Brain microvascular endothelial cell (primary cell): ENCODE results near the gene MT1B.

Experiments used
- DNase-seq: peaks from one replicate; pipeline ENCODE4 v3.0.0-alpha.2; 2020
- H3K27ac ChIP-seq: fragments of 250-450 bp; sonication (Bioruptor Pico); 2 replicates; pipeline ENCODE4 v1.5.1; 2020; ENCODE audit warnings: mild to moderate bottlenecking, moderate library complexity
- H3K27me3 ChIP-seq: fragments of 250-450 bp; sonication (Bioruptor Pico); replicated peaks from 2 replicates; pipeline ENCODE4 v1.5.1; 2020; ENCODE audit warnings: mild to moderate bottlenecking
- H3K36me3 ChIP-seq: fragments of 250-450 bp; sonication (Bioruptor Pico); replicated peaks from 2 replicates; pipeline ENCODE4 v1.5.1; 2020; ENCODE audit warnings: mild to moderate bottlenecking
- H3K4me3 ChIP-seq: 2 replicates; pipeline ENCODE4 v1.5.1; 2011; ENCODE audit warnings: low read depth, mild to moderate bottlenecking, control low read depth, low read length, moderate library complexity
- CTCF ChIP-seq: IDR thresholded peaks from 2 replicates; pipeline ENCODE4 v1.5.1; 2011; ENCODE audit warnings: low read depth, mild to moderate bottlenecking, moderate library complexity, low read length, control low read depth, inconsistent platforms; ENCODE audit errors: missing control alignments
- in situ Hi-C: cut with HindIII; loops from 2 replicates; pipeline ENCODE4 v1.10.0; 2017; ENCODE audit warnings: low sequenced_read_pairs, low pct_ligation_motif_present

Gene MT1B

DNA sequence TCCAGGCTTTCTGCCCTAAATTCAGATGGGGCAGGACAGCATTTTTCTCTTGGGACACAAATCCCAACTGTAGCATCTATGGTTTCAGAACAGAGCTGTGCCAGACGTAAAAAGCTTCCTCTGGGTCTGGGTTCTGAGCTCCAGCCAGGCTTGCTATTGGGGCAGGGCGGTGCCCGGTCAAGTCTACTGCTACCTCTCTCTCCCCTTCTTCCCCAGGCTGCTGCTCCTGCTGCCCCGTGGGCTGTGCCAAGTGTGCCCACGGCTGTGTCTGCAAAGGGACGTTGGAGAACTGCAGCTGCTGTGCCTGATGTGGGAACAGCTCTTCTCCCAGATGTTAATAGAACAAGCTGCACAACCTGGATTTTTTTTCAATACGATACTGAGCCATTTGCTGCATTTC lies 18.2 kb upstream of the MT1B start:
- in situ Hi-C loops, result no loop called here
- H3K27me3 ChIP-seq, result peaks cover 32% of the 10 kb centered on the region
- H3K36me3 ChIP-seq, result no peaks in the 10 kb centered on the region
- no peak overlapping the region for H3K27ac ChIP-seq
- TF ChIP-seq CTCF, result no peak
- no peak for DNase-seq
- H3K4me3 ChIP-seq, result no peak overlapping the region

- Histone ChIP-seq H3K4me3 (peak overlapping the region; percentile 37), H3K27ac (no peak overlapping the region), H3K27me3 (peaks cover 32% of the 10 kb centered on the region), H3K36me3 (no peaks in the 10 kb centered on the region)
- in situ Hi-C loops, result no loop called here
- no peak for DNase-seq
- no peak for TF ChIP-seq CTCF
Measured at GRCh38 chr16:56634715-56635440, 16.8 kb upstream of the MT1B start.

DNA sequence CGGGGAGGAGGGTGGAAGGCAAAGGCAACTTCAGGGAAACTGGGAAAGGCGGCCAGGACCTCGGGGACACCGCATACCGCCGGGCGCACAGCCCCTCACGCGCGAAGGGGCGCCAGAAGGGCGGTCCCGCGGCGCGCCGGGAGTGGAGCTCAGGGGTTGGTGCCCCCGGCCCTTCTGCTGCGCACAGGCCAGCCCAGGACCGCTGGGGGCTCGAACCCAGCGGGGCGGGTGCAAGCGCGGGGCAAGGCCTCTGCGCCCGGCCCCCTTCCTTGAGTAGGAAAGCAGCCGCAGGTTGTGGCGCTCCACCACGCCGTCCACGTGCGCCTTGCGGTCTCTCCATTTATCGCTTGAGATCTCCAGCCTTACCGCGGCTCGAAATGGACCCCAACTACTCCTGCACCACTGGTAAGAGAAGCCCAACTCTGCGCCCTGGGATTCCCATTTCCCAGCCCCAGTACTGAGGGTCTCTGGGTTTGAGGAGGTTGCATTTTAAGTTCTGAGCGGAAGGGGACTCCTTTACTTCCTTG lies 16.2 kb upstream of the MT1B start:
- Histone ChIP-seq H3K36me3 (no peaks in the 10 kb centered on the region), H3K27me3 (peaks cover 32% of the 10 kb centered on the region), H3K4me3 (peak overlapping the region; percentile 37), H3K27ac (no peak overlapping the region)
- in situ Hi-C loops, result no loop called here
- no peak for DNase-seq
- TF ChIP-seq CTCF, result no peak

- in situ Hi-C loops, result no loop called here
- peaks cover 32% of the 10 kb centered on the region for H3K27me3 ChIP-seq
Measured at GRCh38 chr16:56636616-56637413, 14.9 kb upstream of the MT1B start.

More at GRCh38 chr16:56636616-56637413, 14.9 kb upstream of the MT1B start:
- no peak overlapping the region for H3K4me3 ChIP-seq
- no peak for TF ChIP-seq CTCF
- H3K27ac ChIP-seq, result no peak overlapping the region
- no peaks in the 10 kb centered on the region for H3K36me3 ChIP-seq
- no peak for DNase-seq
